Suprapubic skin (tissue), 4 donors: Measurements from ENCODE around the gene MEIOB. TPM values are rescaled to one million over a fixed set of nuclear protein-coding genes. Genes with fewer than 3 reads are reported as not detected.
A peak's percentile ranks its signal among the peaks of the same experiment; 100 is the strongest.

Source experiments
- DNase-seq, 2 donors: peaks; one replicate each; pipeline ENCODE4 v3.0.0-alpha.2; 2019; ENCODE audit warnings: low spot score in 2 of 2
- H3K27ac ChIP-seq: fragments of 200-600 bp; sonication (generic); one replicate; pipeline ENCODE4 v1.5.1; 2019
- H3K27me3 ChIP-seq: fragments of 200-600 bp; sonication (generic); one replicate; pipeline ENCODE4 v1.5.1; 2019
- H3K36me3 ChIP-seq: fragments of 200-600 bp; sonication (generic); one replicate; pipeline ENCODE4 v1.5.1; 2019
- H3K4me1 ChIP-seq: fragments of 200-600 bp; sonication (generic); one replicate; pipeline ENCODE4 v1.5.1; 2019
- H3K4me3 ChIP-seq: fragments of 200-600 bp; sonication (generic); one replicate; pipeline ENCODE4 v1.5.1; 2019; ENCODE audit warnings: mild to moderate bottlenecking
- H3K9me3 ChIP-seq: fragments of 200-600 bp; sonication (generic); one replicate; pipeline ENCODE4 v1.5.1; 2019
- EP300 ChIP-seq: sonication (generic); formaldehyde crosslinking; IDR thresholded peaks from one replicate; pipeline ENCODE4 v1.6.1; 2017; ENCODE audit warnings: antibody characterized with exemption
- POLR2A ChIP-seq, 2 donors: fragments of 450-650 bp; IDR thresholded peaks; one replicate each; pipeline ENCODE4 v1.6.1; 2017; ENCODE audit warnings: antibody characterized with exemption in 2 of 2, mild to moderate bottlenecking in 2 of 2, moderate library complexity in 2 of 2
- POLR2AphosphoS5 ChIP-seq, 3 donors: sonication (generic); formaldehyde crosslinking; IDR thresholded peaks; one replicate each; pipeline ENCODE4 v1.6.1; 2017; ENCODE audit warnings: antibody characterized with exemption in 3 of 3
- WGBS: methylation state at CpG from one replicate; pipeline ENCODE4 v1.1.5; 2018; 5-methylcytosine and 5-hydroxymethylcytosine counted together
- total RNA-seq, 4 donors: library from RNA; depleted of rRNA; stranded (reverse); fragments of >200 nt; gene quantifications; one replicate each; pipeline ENCODE4 v1.1.0, GENCODE V29; 2016
- TF ChIP-seq, protein P1 (sequence below), 2 donors: fragments of 200-600 bp in 1 of 2; fragments of 450-650 bp in 1 of 2; sonication (generic) in 1 of 2; IDR thresholded peaks; one replicate each; pipeline ENCODE4 v1.5.1; 2016 to 2019; ENCODE audit warnings: antibody characterized with exemption in 2 of 2, mild to moderate bottlenecking in 1 of 2, moderate library complexity in 1 of 2

MEIOB gene
- total RNA-seq, 4 donors from 2014 or later = 0.29 to 0.68 TPM; not detected in 2

DNA sequence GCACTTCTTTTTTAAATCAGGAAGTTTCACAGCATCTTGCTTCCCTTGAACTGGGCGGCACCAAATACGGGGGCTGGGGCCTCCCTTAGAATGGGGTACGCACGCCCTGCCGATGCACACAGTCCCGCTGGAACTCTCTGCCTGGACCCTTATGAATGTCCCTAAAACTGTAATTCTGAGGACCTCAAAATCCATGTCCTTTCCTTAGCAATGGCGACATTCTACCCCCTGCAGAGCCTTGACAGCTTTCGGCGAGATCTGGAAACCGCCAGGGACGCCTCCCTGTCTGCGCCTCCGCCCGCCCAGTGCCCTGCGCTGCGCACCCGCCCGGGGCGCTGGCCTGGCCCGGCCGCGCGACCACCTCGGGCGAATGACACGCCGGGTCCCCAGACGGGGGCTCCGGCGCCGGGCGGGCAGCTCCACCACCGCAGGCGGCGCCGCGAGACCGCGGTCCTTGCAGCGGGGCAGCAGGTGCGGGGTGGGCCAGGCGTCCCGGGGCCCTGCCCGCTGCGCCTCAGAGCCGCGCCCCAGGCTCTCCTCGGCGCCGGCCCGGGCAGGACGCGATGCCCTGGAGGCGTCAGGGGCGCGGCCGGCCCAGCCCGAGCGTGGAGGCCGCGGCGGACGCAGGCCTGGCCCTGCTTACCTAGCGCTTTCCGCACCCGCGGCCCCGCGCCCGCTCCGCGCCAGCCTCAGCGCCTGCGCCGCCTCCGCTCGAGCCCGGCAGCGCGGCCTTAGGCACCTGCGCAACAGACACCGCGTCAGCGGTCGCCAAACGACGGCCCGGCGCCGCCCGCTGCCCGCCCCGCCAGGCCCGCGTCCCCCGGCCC is 45.9 kb downstream of the MEIOB start:
- Histone ChIP-seq H3K27ac (peak overlapping the region; percentile 90), H3K9me3 (no peaks in the 10 kb centered on the region), H3K36me3 (peaks cover 18% of the 10 kb centered on the region), H3K4me3 (peak overlapping the region; percentile 93), H3K27me3 (no peaks in the 10 kb centered on the region), H3K4me1 (peaks cover 51% of the 10 kb centered on the region)
- DNase-seq = peak in 1 of 2 donors; percentile 70
- TF ChIP-seq POLR2AphosphoS5 (IDR thresholded peaks at IDR 0.05) (no peak), EP300 (no peak), POLR2A (IDR thresholded peaks at IDR 0.05) (no peak)
- TF ChIP-seq, protein P1, sequence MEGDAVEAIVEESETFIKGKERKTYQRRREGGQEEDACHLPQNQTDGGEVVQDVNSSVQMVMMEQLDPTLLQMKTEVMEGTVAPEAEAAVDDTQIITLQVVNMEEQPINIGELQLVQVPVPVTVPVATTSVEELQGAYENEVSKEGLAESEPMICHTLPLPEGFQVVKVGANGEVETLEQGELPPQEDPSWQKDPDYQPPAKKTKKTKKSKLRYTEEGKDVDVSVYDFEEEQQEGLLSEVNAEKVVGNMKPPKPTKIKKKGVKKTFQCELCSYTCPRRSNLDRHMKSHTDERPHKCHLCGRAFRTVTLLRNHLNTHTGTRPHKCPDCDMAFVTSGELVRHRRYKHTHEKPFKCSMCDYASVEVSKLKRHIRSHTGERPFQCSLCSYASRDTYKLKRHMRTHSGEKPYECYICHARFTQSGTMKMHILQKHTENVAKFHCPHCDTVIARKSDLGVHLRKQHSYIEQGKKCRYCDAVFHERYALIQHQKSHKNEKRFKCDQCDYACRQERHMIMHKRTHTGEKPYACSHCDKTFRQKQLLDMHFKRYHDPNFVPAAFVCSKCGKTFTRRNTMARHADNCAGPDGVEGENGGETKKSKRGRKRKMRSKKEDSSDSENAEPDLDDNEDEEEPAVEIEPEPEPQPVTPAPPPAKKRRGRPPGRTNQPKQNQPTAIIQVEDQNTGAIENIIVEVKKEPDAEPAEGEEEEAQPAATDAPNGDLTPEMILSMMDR (IDR thresholded peaks at IDR 0.05) = no peak
- 7% methylated on average over 9 of the region's 96 CpGs for WGBS

DNA sequence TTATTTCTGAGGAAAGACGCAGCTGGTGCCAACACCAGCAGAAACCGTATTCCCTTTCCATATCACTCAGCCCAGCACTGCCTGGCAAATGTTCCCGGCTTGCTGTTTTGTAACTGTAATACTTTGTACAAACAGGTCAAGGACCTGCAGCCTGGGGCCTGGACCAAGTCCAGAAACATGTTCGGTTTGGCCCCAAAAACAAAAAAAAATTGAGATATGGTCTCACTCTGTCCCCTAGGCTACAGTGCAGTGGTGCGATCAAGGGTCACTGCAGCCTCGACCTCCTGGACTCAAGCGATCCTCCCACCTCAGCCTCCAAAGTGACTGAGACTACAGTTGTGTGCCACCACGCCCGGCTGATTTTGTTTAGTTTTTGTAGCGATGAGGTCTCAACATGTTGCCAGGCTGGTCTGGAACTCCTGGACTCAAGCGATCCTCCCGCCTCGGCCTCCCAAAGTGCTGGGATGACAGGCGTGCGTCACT is 46.5 kb downstream of the MEIOB start:
- peak overlapping the region; percentile 93 for H3K4me3 ChIP-seq
- no peaks in the 10 kb centered on the region for H3K9me3 ChIP-seq
- TF ChIP-seq, protein P1 (IDR thresholded peaks at IDR 0.05) = no peak
- TF ChIP-seq EP300 (no peak), POLR2AphosphoS5 (IDR thresholded peaks at IDR 0.05) (no peak), POLR2A (IDR thresholded peaks at IDR 0.05) (no peak)
- no peak overlapping the region for H3K27ac ChIP-seq
- DNase-seq = peak in 1 of 2 donors; percentile 49
- no peaks in the 10 kb centered on the region for H3K27me3 ChIP-seq
- H3K36me3 ChIP-seq = peaks cover 21% of the 10 kb centered on the region
- H3K4me1 ChIP-seq = peaks cover 45% of the 10 kb centered on the region
- 59% methylated on average over 15 of the region's 15 CpGs for WGBS

DNA sequence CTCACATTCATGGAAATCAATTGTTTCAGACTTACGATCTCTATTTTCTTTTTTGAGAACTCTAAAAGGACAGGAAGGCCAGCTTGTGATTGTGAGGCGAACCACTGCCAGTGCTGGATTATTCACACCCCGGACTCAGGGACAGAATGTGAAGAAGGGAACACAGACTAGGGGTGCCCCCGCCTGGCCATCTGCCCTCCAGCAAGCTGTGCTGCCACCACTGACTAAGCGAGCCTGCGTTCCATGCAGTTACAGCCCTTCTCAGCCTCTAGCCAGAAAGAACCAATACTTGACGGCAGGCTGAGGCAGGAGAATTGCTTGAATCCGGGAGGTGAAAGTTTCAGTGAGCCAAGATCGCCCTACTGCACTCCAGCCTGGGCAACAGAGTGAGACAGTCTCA is 48.1 kb downstream of the MEIOB start:
- Histone ChIP-seq H3K4me3 (no peak overlapping the region), H3K4me1 (peaks cover 29% of the 10 kb centered on the region), H3K27me3 (no peaks in the 10 kb centered on the region), H3K36me3 (peaks cover 36% of the 10 kb centered on the region), H3K9me3 (no peaks in the 10 kb centered on the region), H3K27ac (no peak overlapping the region)
- peak in 1 of 2 donors; percentile 69 for DNase-seq
- no peak for TF ChIP-seq POLR2AphosphoS5 (IDR thresholded peaks at IDR 0.05)
- TF ChIP-seq EP300 = no peak
- TF ChIP-seq POLR2A (IDR thresholded peaks at IDR 0.05) = no peak
- TF ChIP-seq, protein P1 (IDR thresholded peaks at IDR 0.05) = no peak
- 68% methylated on average over 9 of the region's 9 CpGs for whole genome bisulfite sequencing

DNA sequence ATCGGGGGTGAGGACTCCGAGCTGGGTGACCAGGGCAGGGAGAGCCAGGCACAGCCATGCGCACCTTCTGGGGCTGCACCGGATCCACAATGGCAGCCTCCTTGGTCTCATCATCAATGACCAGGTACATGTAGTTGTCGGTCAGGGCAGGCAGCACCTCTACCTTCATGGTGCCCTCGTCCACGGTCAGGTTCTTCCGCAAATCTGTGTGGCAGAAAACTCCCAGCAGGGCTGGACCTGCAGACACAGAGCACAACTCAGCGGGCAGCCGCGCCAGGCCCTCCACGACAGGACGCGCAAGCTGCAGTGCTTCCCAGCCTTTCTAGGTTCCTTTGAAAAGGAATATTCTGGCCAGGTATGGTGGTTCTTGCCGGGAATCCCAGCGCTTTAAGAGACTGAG is 49.2 kb downstream of the MEIOB start:
- Histone ChIP-seq H3K4me3 (no peak overlapping the region), H3K36me3 (peaks cover 46% of the 10 kb centered on the region), H3K27me3 (no peaks in the 10 kb centered on the region), H3K4me1 (peaks cover 19% of the 10 kb centered on the region), H3K9me3 (no peaks in the 10 kb centered on the region), H3K27ac (no peak overlapping the region)
- no peak for DNase-seq
- 94% methylated on average over 16 of the region's 16 CpGs for WGBS
- TF ChIP-seq, protein P1 (IDR thresholded peaks at IDR 0.05) = no peak
- TF ChIP-seq POLR2AphosphoS5 (IDR thresholded peaks at IDR 0.05) = no peak
- TF ChIP-seq POLR2A (IDR thresholded peaks at IDR 0.05) = no peak
- no peak for TF ChIP-seq EP300

DNA sequence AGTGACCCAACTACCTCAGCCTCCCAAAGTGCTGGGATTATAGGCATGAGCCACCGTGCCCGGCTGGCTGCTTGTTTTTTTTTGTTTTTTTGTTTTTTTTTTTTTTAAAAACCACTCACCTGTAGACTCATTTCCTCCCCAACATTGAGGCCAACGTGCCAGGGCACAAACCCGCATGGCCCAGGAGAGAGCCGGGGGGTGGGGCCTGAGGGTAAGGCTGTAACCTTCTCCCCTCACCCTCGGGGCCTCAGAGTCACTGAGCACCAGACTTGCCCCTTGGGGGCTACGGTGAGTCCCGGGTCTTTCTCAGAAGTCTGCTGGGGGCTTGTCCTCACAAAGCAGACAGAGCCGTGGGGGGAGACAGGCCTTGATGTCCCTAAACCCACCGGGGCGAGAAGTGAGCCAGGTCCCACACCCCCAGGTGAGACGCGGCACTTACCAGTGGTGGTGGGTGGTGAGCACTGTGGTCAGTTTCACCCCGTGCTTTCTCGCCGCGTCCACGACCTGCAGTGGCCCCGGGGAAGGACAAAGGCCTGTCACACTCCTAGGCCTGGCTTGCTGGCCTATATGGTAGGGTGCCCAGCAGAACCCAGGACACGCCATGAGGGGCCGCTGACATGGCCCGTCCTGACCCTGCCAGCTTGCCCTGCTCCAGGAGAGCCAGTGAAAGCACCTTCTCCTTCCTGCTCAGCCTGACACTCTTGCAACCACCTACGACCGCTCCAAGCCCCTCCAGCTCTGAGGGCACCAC is 49.9 kb downstream of the MEIOB start:
- WGBS = 87% methylated on average over 13 of the region's 24 CpGs
- Histone ChIP-seq H3K9me3 (no peaks in the 10 kb centered on the region), H3K4me3 (no peak overlapping the region), H3K36me3 (peaks cover 54% of the 10 kb centered on the region), H3K4me1 (peaks cover 13% of the 10 kb centered on the region), H3K27ac (no peak overlapping the region), H3K27me3 (no peaks in the 10 kb centered on the region)
- no peak for DNase-seq
- TF ChIP-seq, protein P1 (IDR thresholded peaks at IDR 0.05) = no peak
- TF ChIP-seq POLR2AphosphoS5 (IDR thresholded peaks at IDR 0.05) = no peak
- no peak for TF ChIP-seq EP300
- TF ChIP-seq POLR2A (IDR thresholded peaks at IDR 0.05) = no peak
